Stomach (tissue), 9 donors: ENCODE measurements around the gene USP3. TPM values are rescaled to one million over a fixed set of nuclear protein-coding genes. Genes with fewer than 3 reads are reported as not detected.

Source experiments
- DNase-seq, 2 donors: peaks; one replicate each; pipeline versions ENCODE4 v3.0.0 to v3.0.0-alpha.2; 2013 to 2019
- H3K27ac ChIP-seq, 5 donors: fragments of 200-600 bp in 4 of 5; sonication (generic) in 4 of 5; one replicate each; pipeline ENCODE4 v1.5.1; 2013 to 2019; ENCODE audit warnings: mild to moderate bottlenecking in 1 of 5, moderate library complexity in 1 of 5
- H3K27me3 ChIP-seq, 3 donors: fragments of 200-600 bp; sonication (generic); one replicate each; pipeline ENCODE4 v1.5.1; 2017 to 2019; ENCODE audit warnings: mixed run types in 1 of 3
- H3K36me3 ChIP-seq, 4 donors: fragments of 200-600 bp; sonication (generic); 1 replicate in 3 of 4; 2 replicates in 1 of 4; pipeline ENCODE4 v1.5.1; 2016 to 2019
- H3K4me1 ChIP-seq, 4 donors: fragments of 200-600 bp; sonication (generic); one replicate each; pipeline ENCODE4 v1.5.1; 2016 to 2019
- H3K4me3 ChIP-seq, 4 donors: fragments of 200-600 bp; sonication (generic) in 3 of 4; one replicate each; pipeline ENCODE4 v1.5.1; 2016 to 2019; ENCODE audit warnings: mild to moderate bottlenecking in 1 of 4
- H3K9me3 ChIP-seq, 4 donors: fragments of 200-600 bp; sonication (generic); one replicate each; pipeline ENCODE4 v1.5.1; 2016 to 2019
- CTCF ChIP-seq, 7 experiments: fragments of 450-650 bp in 4 of 7; fragments of 200-600 bp in 3 of 7; sonication (generic) in 3 of 7; IDR thresholded peaks; one replicate each; pipeline ENCODE4 v1.5.1; 2016 to 2019; ENCODE audit warnings: antibody characterized with exemption in 7 of 7, control low read depth in 2 of 7, mild to moderate bottlenecking in 1 of 7
- EP300 ChIP-seq: sonication (generic); formaldehyde crosslinking; IDR thresholded peaks from one replicate; pipeline ENCODE4 v1.6.1; 2017; ENCODE audit warnings: antibody characterized with exemption
- POLR2A ChIP-seq, 4 donors: fragments of 450-650 bp; IDR thresholded peaks; one replicate each; pipeline ENCODE4 v1.6.1; 2016; ENCODE audit warnings: antibody characterized with exemption in 4 of 4, control low read depth in 2 of 4, mild to moderate bottlenecking in 1 of 4, moderate library complexity in 1 of 4
- POLR2AphosphoS5 ChIP-seq, 3 donors: sonication (generic); formaldehyde crosslinking; IDR thresholded peaks; one replicate each; pipeline ENCODE4 v1.6.1; 2016; ENCODE audit warnings: antibody characterized with exemption in 3 of 3
- WGBS, 5 donors: extraction: QIAGEN DNeasy Blood & Tissue Kit in 3 of 5; methylation state at CpG; one replicate each; pipeline versions ENCODE4 v1.1.5 to v1.1.7; 2013 to 2018; 5-methylcytosine and 5-hydroxymethylcytosine counted together
- intact Hi-C: fragments of 100-400 bp; cut with DNase I; formaldehyde crosslinking; loops from one replicate; pipeline ENCODE4 v1.15.1; 2023; ENCODE audit warnings: low total_unique reads
- polyA plus RNA-seq, 3 donors: library from polyadenylated mRNA; stranded (reverse); fragments of 200-250 nt; gene quantifications; one replicate each; pipeline ENCODE4 v1.2.3, GENCODE V29; 2013
- total RNA-seq, 5 donors: library from RNA; depleted of rRNA; stranded (reverse); fragments of >200 nt; gene quantifications; one replicate each; pipeline versions ENCODE4 v1.1.0 to v1.2.3, GENCODE V29; 2014 to 2016
- donor health status: healthy with polysubstance abuse.
- donor health status: Bipolar disorder and iron deficiency.
- donor health status: healthy.

Gene USP3
- total and polyA plus RNA-seq, 8 donors, result 10.5 to 174 (median 26.5) TPM

GRCh38 chr15:63528138-63528659 lies 23.8 kb downstream of the USP3 start:
- 82 to 87% (median 84%) methylated on average over 4 of the region's 4 CpGs for WGBS, 5 donors
- Histone ChIP-seq H3K9me3 (no peaks in the 10 kb centered on the region), H3K4me1 (peaks cover 22 to 93% (median 59%) of the 10 kb centered on the region in 4 donors), H3K27me3 (no peaks in the 10 kb centered on the region), H3K4me3 (no peak overlapping the region), H3K36me3 (no peaks in the 10 kb centered on the region), H3K27ac (no peak overlapping the region)
- intact Hi-C loops, result no loop called here
- no peak for TF ChIP-seq CTCF (IDR thresholded peaks at IDR 0.05)
- no peak for TF ChIP-seq EP300
- TF ChIP-seq POLR2A (IDR thresholded peaks at IDR 0.05), result no peak
- TF ChIP-seq POLR2AphosphoS5 (IDR thresholded peaks at IDR 0.05), result no peak
- no peak for DNase-seq

- TF ChIP-seq EP300 (no peak), POLR2A (IDR thresholded peaks at IDR 0.05) (no peak), POLR2AphosphoS5 (IDR thresholded peaks at IDR 0.05) (no peak), CTCF (IDR thresholded peaks at IDR 0.05) (no peak)
- no peak for DNase-seq
- intact Hi-C loops, result no loop called here
- WGBS, 5 donors, result 85 to 88% (median 87%) methylated on average over 7 of the region's 7 CpGs
- H3K4me3 ChIP-seq, result no peak overlapping the region
- H3K27me3 ChIP-seq, result no peaks in the 10 kb centered on the region
- peaks cover 12 to 91% (median 56%) of the 10 kb centered on the region in 4 donors for H3K4me1 ChIP-seq
- H3K36me3 ChIP-seq, result no peaks in the 10 kb centered on the region
- no peaks in the 10 kb centered on the region for H3K9me3 ChIP-seq
- no peak overlapping the region for H3K27ac ChIP-seq
Observed at GRCh38 chr15:63530235-63530634, 25.8 kb downstream of the USP3 start.

- H3K36me3 ChIP-seq, result no peaks in the 10 kb centered on the region
- no peaks in the 10 kb centered on the region for H3K27me3 ChIP-seq
- TF ChIP-seq POLR2AphosphoS5 (IDR thresholded peaks at IDR 0.05) (no peak), EP300 (no peak), CTCF (IDR thresholded peaks at IDR 0.05) (no peak), POLR2A (IDR thresholded peaks at IDR 0.05) (no peak)
- intact Hi-C loops, result no loop called here
- 91 to 97% (median 92%) methylated on average over 3 of the region's 3 CpGs for WGBS, 5 donors
- H3K4me1 ChIP-seq, result peaks cover 9 to 91% (median 57%) of the 10 kb centered on the region in 4 donors
- no peak overlapping the region for H3K4me3 ChIP-seq
- H3K9me3 ChIP-seq, result no peaks in the 10 kb centered on the region
- H3K27ac ChIP-seq, result no peak overlapping the region
- DNase-seq, result no peak
Observed at GRCh38 chr15:63530752-63531299, 26.4 kb downstream of the USP3 start.

- WGBS, 5 donors, result 82 to 92% (median 89%) methylated on average over 4 of the region's 4 CpGs
- intact Hi-C loops, result no loop called here
- no peak for TF ChIP-seq CTCF (IDR thresholded peaks at IDR 0.05)
- TF ChIP-seq EP300, result no peak
- no peak for TF ChIP-seq POLR2AphosphoS5 (IDR thresholded peaks at IDR 0.05)
- TF ChIP-seq POLR2A (IDR thresholded peaks at IDR 0.05), result no peak
- H3K4me3 ChIP-seq, result no peak overlapping the region
- H3K9me3 ChIP-seq, result no peaks in the 10 kb centered on the region
- H3K27me3 ChIP-seq, result no peaks in the 10 kb centered on the region
- H3K36me3 ChIP-seq, result no peaks in the 10 kb centered on the region
- DNase-seq, result no peak
- no peak overlapping the region for H3K27ac ChIP-seq
- H3K4me1 ChIP-seq, result peaks cover 1 to 89% (median 53%) of the 10 kb centered on the region in 4 donors
Observed at GRCh38 chr15:63531586-63531985, 27.2 kb downstream of the USP3 start.
